GM19455 (cell line): ENCODE data around the gene TRPV4.

Source experiments
- ATAC-seq: cut with Tn5 transposase; IDR thresholded peaks from one replicate; pipeline ENCODE4 v1.9.1; 2021; ENCODE audit not compliant: unreplicated experiment

Gene TRPV4

GRCh38 chr12:109743076-109743910 is 89.9 kb downstream of the TRPV4 start:
- ATAC-seq: no peak

GRCh38 chr12:109741970-109742703 is 91.1 kb downstream of the TRPV4 start:
- no peak for ATAC-seq

- no peak for ATAC-seq
Measured at GRCh38 chr12:109741286-109741969, 91.8 kb downstream of the TRPV4 start.

- ATAC-seq: no peak
Measured at GRCh38 chr12:109740694-109741245, 92.4 kb downstream of the TRPV4 start.

GRCh38 chr12:109739747-109740693 is 93.2 kb downstream of the TRPV4 start:
- no peak for ATAC-seq

GRCh38 chr12:109738878-109739665 is 94.1 kb downstream of the TRPV4 start:
- ATAC-seq: no peak

GRCh38 chr12:109738209-109738608 is 95.0 kb downstream of the TRPV4 start:
- no peak for ATAC-seq

GRCh38 chr12:109737631-109738030 is 95.6 kb downstream of the TRPV4 start:
- no peak for ATAC-seq

- ATAC-seq: no peak
Measured at GRCh38 chr12:109737126-109737525, 96.1 kb downstream of the TRPV4 start.

GRCh38 chr12:109736552-109737108 is 96.6 kb downstream of the TRPV4 start:
- no peak for ATAC-seq

GRCh38 chr12:109735825-109736551 is 97.2 kb downstream of the TRPV4 start:
- no peak for ATAC-seq

- no peak for ATAC-seq
Measured at GRCh38 chr12:109735051-109735521, 98.1 kb downstream of the TRPV4 start.

GRCh38 chr12:109734219-109735000 is 98.8 kb downstream of the TRPV4 start:
- no peak for ATAC-seq
